K562 (cell line): ENCODE results near the gene NRM. TPM values are rescaled to one million over a fixed set of nuclear protein-coding genes. Genes with fewer than 3 reads are reported as not detected.

Experiments used
- ATAC-seq: fragments of 200-7000 bp; cut with Tn5 transposase; 3 replicates; pipeline ENCODE4 v1.9.1; 2020; ENCODE audit warnings: moderate library complexity
- BruUV-seq: library from RNA; stranded (reverse); fragments of 400-500 nt; replicated peaks from 2 replicates; lab custom pipeline; 2021; lab: Mats Ljungman, UMichigan
- CTCF ChIA-PET: fragments of 300-600 bp; formaldehyde crosslinking; extraction: SDS; loops from one replicate; lab custom pipeline; 2021; ENCODE audit warnings: low intra/inter-chr PET ratio; lab: Yijun Ruan, JAX
- POLR2A ChIA-PET: fragments of 300-600, 350-650 bp; sonication (Branson Sonifier 250); formaldehyde crosslinking; extraction: SDS; loops from one replicate; lab custom pipeline; 2021; ENCODE audit warnings: antibody characterized with exemption, inconsistent platforms; lab: Yijun Ruan, JAX
- DNase-seq, 4 experiments: peaks; one replicate each; pipeline versions ENCODE4 v3.0.0 to v3.0.0-alpha.2; 2011 to 2018; ENCODE audit warnings: low spot score in 3 of 4, mixed read lengths in 3 of 4; ENCODE audit errors: extremely low read depth in 1 of 4
- FAIRE-seq: peaks from 2 replicates; lab custom pipeline; 2011; peaks lifted over from hg19 to GRCh38; lab: Jason Lieb, UNC
- H2AFZ ChIP-seq: 2 replicates; pipeline ENCODE4 v1.6.0; 2011; ENCODE audit warnings: low read depth, low read length, control low read depth, inconsistent platforms
- H3K27ac ChIP-seq: fragments of 200-600 bp; 3 replicates; pipeline ENCODE4 v1.8.0; 2011; ENCODE audit warnings: low read depth, mild to moderate bottlenecking, control low read depth, inconsistent platforms, low read length, moderate library complexity, mixed read lengths; ENCODE audit errors: extremely low read depth
- H3K27me3 ChIP-seq, 2 experiments: fragments of 300-600 bp in 1 of 2; 2 replicates in 1 of 2; 3 replicates in 1 of 2; pipeline versions ENCODE4 v1.6.0 to v1.8.0; 2011; ENCODE audit warnings: inconsistent platforms in 2 of 2, low read length in 2 of 2, mild to moderate bottlenecking in 1 of 2, mixed read lengths in 1 of 2, moderate library complexity in 1 of 2; ENCODE audit not compliant: control insufficient read depth in 2 of 2, insufficient read depth in 2 of 2
- H3K36me3 ChIP-seq: fragments of 300-600 bp; 3 replicates; pipeline ENCODE4 v1.8.0; 2011; ENCODE audit warnings: mild to moderate bottlenecking, low read length, inconsistent platforms; ENCODE audit not compliant: control insufficient read depth, insufficient read depth
- H3K4me1 ChIP-seq, 2 experiments: fragments of 200-600 bp in 1 of 2; replicated peaks in 1 of 2; 2 replicates in 1 of 2; 3 replicates in 1 of 2; pipeline versions ENCODE4 v1.5.1 to v1.8.0; 2011; ENCODE audit warnings: inconsistent platforms in 2 of 2, low read length in 2 of 2, mild to moderate bottlenecking in 1 of 2, mixed read lengths in 1 of 2, moderate library complexity in 1 of 2; ENCODE audit not compliant: control insufficient read depth in 2 of 2, insufficient read depth in 2 of 2
- H3K4me2 ChIP-seq: 2 replicates; pipeline ENCODE4 v1.6.1; 2011; ENCODE audit warnings: low read length, control low read depth, inconsistent platforms, mixed read lengths; ENCODE audit not compliant: insufficient read depth
- H3K4me3 ChIP-seq: fragments of 200-600 bp; sonication (generic), shearing (Covaris generic); 2 replicates; pipeline ENCODE4 v1.5.1; 2016; ENCODE audit warnings: control low read depth, inconsistent platforms
- H3K79me2 ChIP-seq: fragments of 200-600 bp; 3 replicates; pipeline ENCODE4 v1.8.0; 2011; ENCODE audit warnings: low read length, inconsistent platforms; ENCODE audit not compliant: control insufficient read depth, insufficient read depth
- H3K9ac ChIP-seq, 2 experiments: 2 replicates each; pipeline versions ENCODE4 v1.6.0 to v1.6.1; 2011; ENCODE audit warnings: low read depth in 2 of 2, low read length in 2 of 2, control low read depth in 1 of 2, inconsistent platforms in 1 of 2, mild to moderate bottlenecking in 1 of 2, mixed read lengths in 1 of 2; ENCODE audit not compliant: insufficient read depth in 1 of 2
- H3K9me1 ChIP-seq: one replicate; pipeline ENCODE4 v1.6.0; 2011; ENCODE audit warnings: inconsistent platforms, mild to moderate bottlenecking, low read length, moderate library complexity; ENCODE audit not compliant: control insufficient read depth, insufficient read depth
- H3K9me3 ChIP-seq: replicated peaks from 2 replicates; pipeline ENCODE4 v1.5.1; 2011; ENCODE audit warnings: low read depth, low read length, inconsistent platforms; ENCODE audit not compliant: control insufficient read depth, insufficient read depth
- H4K20me1 ChIP-seq: replicated peaks from 2 replicates; pipeline ENCODE4 v1.6.1; 2011; ENCODE audit warnings: low read length, inconsistent platforms, mixed read lengths; ENCODE audit not compliant: control insufficient read depth, insufficient read depth
- ARID2 ChIP-seq: fragments of 450-650 bp; IDR thresholded peaks from 2 replicates; pipeline ENCODE4 v1.6.1; 2017; ENCODE audit warnings: antibody characterized with exemption, mild to moderate bottlenecking
- CCNT2 ChIP-seq: IDR thresholded peaks from 2 replicates; pipeline ENCODE4 v1.6.1; 2011; ENCODE audit warnings: borderline replicate concordance, low read depth, mild to moderate bottlenecking, moderate library complexity, mixed read lengths, low read length; ENCODE audit not compliant: insufficient read length; ENCODE audit errors: extremely low read depth
- EGR1 ChIP-seq: fragments of 450-650 bp; conservative IDR thresholded peaks from 2 replicates; pipeline ENCODE4 v1.6.1; 2017; ENCODE audit warnings: mild to moderate bottlenecking
- ETV1 ChIP-seq: fragments of 450-650 bp; conservative IDR thresholded peaks from 2 replicates; pipeline ENCODE4 v1.6.1; 2016; ENCODE audit warnings: missing genetic modification characterization, control low read depth, low read depth, missing compliant biosample characterization
- GATA2 ChIP-seq: sonication (generic); formaldehyde crosslinking; IDR thresholded peaks from 2 replicates; pipeline ENCODE4 v1.4.0; 2020; ENCODE audit warnings: mild to moderate bottlenecking, missing genetic modification reagents
- HOXB6 ChIP-seq: fragments of 250-450 bp; sonication (Bioruptor Pico); IDR thresholded peaks from 2 replicates; pipeline ENCODE4 v1.5.1; 2022; ENCODE audit warnings: mild to moderate bottlenecking, borderline replicate concordance
- KAT8 ChIP-seq: fragments of 450-650 bp; IDR thresholded peaks from 2 replicates; pipeline ENCODE4 v1.6.1; 2016; ENCODE audit warnings: low read depth, mild to moderate bottlenecking
- MEIS2 ChIP-seq: fragments of 450-650 bp; IDR thresholded peaks from 2 replicates; pipeline ENCODE4 v1.6.1; 2014; ENCODE audit warnings: mild to moderate bottlenecking; ENCODE audit not compliant: partially characterized antibody
- NONO ChIP-seq, 2 experiments: fragments of 200-400 bp in 1 of 2; fragments of 450-650 bp in 1 of 2; formaldehyde crosslinking in 1 of 2; IDR thresholded peaks; 2 replicates each; pipeline ENCODE4 v1.6.1; 2017; ENCODE audit warnings: low read depth in 2 of 2, mild to moderate bottlenecking in 2 of 2, moderate library complexity in 2 of 2, low read length in 1 of 2
- PCBP2 ChIP-seq: fragments of 200-400 bp; formaldehyde crosslinking; IDR thresholded peaks from 2 replicates; pipeline ENCODE4 v1.6.1; 2018; ENCODE audit warnings: low read length, low read depth, mild to moderate bottlenecking, moderate library complexity; ENCODE audit not compliant: poor library complexity, severe bottlenecking
- POLR2B ChIP-seq: fragments of 450-650 bp; IDR thresholded peaks from 2 replicates; pipeline ENCODE4 v1.6.1; 2018; ENCODE audit warnings: low read depth; ENCODE audit not compliant: partially characterized antibody
- SMAD2 ChIP-seq: fragments of 150-350 bp; IDR thresholded peaks from 2 replicates; pipeline ENCODE4 v1.6.1; 2014; ENCODE audit warnings: low read depth, mild to moderate bottlenecking, low read length
- ZNF316 ChIP-seq: fragments of 450-650 bp; IDR thresholded peaks from 2 replicates; pipeline ENCODE4 v1.6.1; 2016
- WGBS: fragments of 100-300 bp; shearing (Covaris generic); methylation state at CpG from one replicate; pipeline ENCODE4 v1.1.6; 2016; ENCODE audit warnings: low coverage, mixed read lengths; ENCODE audit not compliant: insufficient coverage; ENCODE audit errors: missing lambda C conversion rate; 5-methylcytosine and 5-hydroxymethylcytosine counted together
- in situ Hi-C: fragments of 300-500 bp; cut with MboI; formaldehyde crosslinking; loops from 4 replicates; pipeline ENCODE4 v1.15.0; 2018; ENCODE audit warnings: inconsistent platforms, mixed read lengths
- intact Hi-C: fragments of 100-400 bp; cut with micrococcal nuclease; formaldehyde crosslinking; loops from 2 replicates; pipeline ENCODE4 v1.14.2; 2022
- polyA plus RNA-seq, 8 experiments: library from polyadenylated mRNA; depleted of rRNA in 4 of 8; stranded (reverse) in 5 of 8; unstranded in 3 of 8; fragments of >200 nt; fragmentation: Nextera tagmentation in 2 of 8; fragmentation: Illumina TruSeq in 1 of 8; extraction: Ambion mirVana in 2 of 8; extraction: Trizol in 1 of 8; gene quantifications; 2 replicates each; pipeline versions ENCODE4 v1.2.1 to v1.2.3, GENCODE V29; 2011 to 2014; ENCODE audit warnings: inconsistent platforms in 1 of 8, missing spikeins in 1 of 8
- total RNA-seq, 7 experiments: library from RNA; depleted of rRNA in 6 of 7; stranded (reverse); fragments of >200 nt in 6 of 7; fragmentation: Illumina TruSeq in 2 of 7; extraction: Trizol in 2 of 7; gene quantifications; 2 replicates each; pipeline versions ENCODE4 v1.2.1 to v1.2.3, GENCODE V29; 2011 to 2021; ENCODE audit warnings: low replicate concordance in 1 of 7
- TF ChIP-seq, protein P1 (sequence below): fragments of 450-650 bp; formaldehyde crosslinking; IDR thresholded peaks from 2 replicates; pipeline ENCODE4 v1.4.0; 2022; ENCODE audit warnings: missing genetic modification characterization
- TF ChIP-seq, protein P2 (sequence below), 2 experiments: fragments of 450-650 bp; conservative IDR thresholded peaks; 2 replicates each; pipeline ENCODE4 v1.6.1; 2017; ENCODE audit warnings: mild to moderate bottlenecking in 2 of 2, moderate library complexity in 2 of 2
- TF ChIP-seq, protein P3 (sequence below): fragments of 250-450 bp; sonication (Bioruptor Pico); IDR thresholded peaks from 2 replicates; pipeline ENCODE4 v1.4.0; 2020

NRM gene
- total and polyA plus RNA-seq, 9 of the 15 experiments (the other 6 are each of a cell fraction or from before 2014, with no cell fraction given), result 9.7 to 58.2 (median 18.1) TPM

DNA sequence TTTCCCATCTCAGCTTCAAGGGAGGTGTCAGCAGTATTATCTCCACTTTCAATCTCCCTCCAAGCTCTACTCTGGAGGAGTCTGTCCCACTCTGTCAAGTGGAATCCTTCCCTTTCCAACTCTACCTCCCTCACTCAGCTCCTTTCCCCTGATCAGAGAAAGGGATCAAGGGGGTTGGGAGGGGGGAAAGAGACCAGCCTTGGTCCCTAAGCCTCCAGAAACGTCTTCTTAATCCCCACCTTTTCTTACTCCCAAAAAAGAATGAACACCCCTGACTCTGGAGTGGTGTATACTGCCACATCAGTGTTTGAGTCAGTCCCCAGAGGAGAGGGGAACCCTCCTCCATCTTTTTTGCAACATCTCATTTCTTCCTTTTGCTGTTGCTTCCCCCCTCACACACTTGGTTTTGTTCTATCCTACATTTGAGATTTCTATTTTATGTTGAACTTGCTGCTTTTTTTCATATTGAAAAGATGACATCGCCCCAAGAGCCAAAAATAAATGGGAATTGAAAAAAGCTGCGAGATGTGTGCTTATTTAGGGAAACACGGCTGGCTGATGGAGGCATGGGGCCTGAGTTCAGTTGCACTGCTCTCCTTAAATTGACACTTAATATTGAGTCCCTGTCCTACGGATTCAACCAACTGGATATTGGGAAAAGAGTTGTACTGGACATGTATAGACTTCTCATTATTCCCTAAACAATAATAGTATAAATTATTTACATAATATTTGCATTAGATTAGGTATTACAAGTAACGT is 34.3 kb upstream of the NRM start:
- Histone ChIP-seq H2AFZ (no peak overlapping the region), H3K9ac (no peak overlapping the region), H3K4me1 (peaks cover 14 to 18% of the 10 kb centered on the region in 2 experiments; a peak in 4 of 5 replicates), H3K27ac (no peak overlapping the region; the same call in 2 of the 3 replicates), H3K36me3 (peaks cover 74% of the 10 kb centered on the region), H3K4me2 (no peak overlapping the region), H4K20me1 (peaks cover 44% of the 10 kb centered on the region), H3K79me2 (peaks cover 59% of the 10 kb centered on the region), H3K4me3 (no peak overlapping the region), H3K9me1 (peaks cover 4% of the 10 kb centered on the region), H3K9me3 (no peaks in the 10 kb centered on the region), H3K27me3 (no peaks in the 10 kb centered on the region)
- WGBS, result 47% methylated on average over 6 of the region's 6 CpGs
- POLR2A ChIA-PET, result interaction anchor here (0.6 to 27.1 kb wide), 11 partner anchors 11 to 189 kb away, joined by 3 to 524 read pairs (median 3); partner anchors contain the start of genes FLOT1 and NRM
- no peak for FAIRE-seq
- peak in 1 of 4 experiments; percentile 50 for DNase-seq
- in situ Hi-C loops, result loop anchor here (5.0 to 10.0 kb wide), 2 partner anchors 50 to 243 kb away; partner anchors contain the start of gene DHX16
- CTCF ChIA-PET, result interaction anchor here (0.6 to 1.4 kb wide), 2 partner anchors 16 to 46 kb away, joined by 3 to 6 read pairs; no protein-coding TSS in a partner anchor
- no TSS peak for BruUV-seq
- ATAC-seq, result peak; percentile 0
- intact Hi-C loops, result no loop called here
- TF ChIP-seq POLR2B (peak; percentile 39), SMAD2 (no peak), EGR1 (0 out of 2 replicates have a peak, but pooled peaks have one; percentile 4), ARID2 (no peak), CCNT2 (no peak), NONO (IDR thresholded peaks at IDR 0.05; ENCODE audit: low read depth in 2 of 2, low read length in 1 of 2) (no peak), PCBP2 (no peak), KAT8 (no peak), HOXB6 (no peak), GATA2 (CRISPR knock-in tag) (peak; percentile 46; the same call in 1 of the 2 replicates), ETV1 (tag) (no peak), MEIS2 (no peak), ZNF316 (no peak)
- TF ChIP-seq, protein P1, sequence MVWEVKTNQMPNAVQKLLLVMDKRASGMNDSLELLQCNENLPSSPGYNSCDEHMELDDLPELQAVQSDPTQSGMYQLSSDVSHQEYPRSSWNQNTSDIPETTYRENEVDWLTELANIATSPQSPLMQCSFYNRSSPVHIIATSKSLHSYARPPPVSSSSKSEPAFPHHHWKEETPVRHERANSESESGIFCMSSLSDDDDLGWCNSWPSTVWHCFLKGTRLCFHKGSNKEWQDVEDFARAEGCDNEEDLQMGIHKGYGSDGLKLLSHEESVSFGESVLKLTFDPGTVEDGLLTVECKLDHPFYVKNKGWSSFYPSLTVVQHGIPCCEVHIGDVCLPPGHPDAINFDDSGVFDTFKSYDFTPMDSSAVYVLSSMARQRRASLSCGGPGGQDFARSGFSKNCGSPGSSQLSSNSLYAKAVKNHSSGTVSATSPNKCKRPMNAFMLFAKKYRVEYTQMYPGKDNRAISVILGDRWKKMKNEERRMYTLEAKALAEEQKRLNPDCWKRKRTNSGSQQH, result peak; percentile 63; the same call in 1 of the 2 replicates
- TF ChIP-seq, protein P2, sequence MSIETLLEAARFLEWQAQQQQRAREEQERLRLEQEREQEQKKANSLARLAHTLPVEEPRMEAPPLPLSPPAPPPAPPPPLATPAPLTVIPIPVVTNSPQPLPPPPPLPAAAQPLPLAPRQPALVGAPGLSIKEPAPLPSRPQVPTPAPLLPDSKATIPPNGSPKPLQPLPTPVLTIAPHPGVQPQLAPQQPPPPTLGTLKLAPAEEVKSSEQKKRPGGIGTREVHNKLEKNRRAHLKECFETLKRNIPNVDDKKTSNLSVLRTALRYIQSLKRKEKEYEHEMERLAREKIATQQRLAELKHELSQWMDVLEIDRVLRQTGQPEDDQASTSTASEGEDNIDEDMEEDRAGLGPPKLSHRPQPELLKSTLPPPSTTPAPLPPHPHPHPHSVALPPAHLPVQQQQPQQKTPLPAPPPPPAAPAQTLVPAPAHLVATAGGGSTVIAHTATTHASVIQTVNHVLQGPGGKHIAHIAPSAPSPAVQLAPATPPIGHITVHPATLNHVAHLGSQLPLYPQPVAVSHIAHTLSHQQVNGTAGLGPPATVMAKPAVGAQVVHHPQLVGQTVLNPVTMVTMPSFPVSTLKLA (conservative IDR thresholded peaks at IDR 0.05), result peak in 1 of 2 experiments; percentile 17; a peak in 1 of 4 replicates
- TF ChIP-seq, protein P3, sequence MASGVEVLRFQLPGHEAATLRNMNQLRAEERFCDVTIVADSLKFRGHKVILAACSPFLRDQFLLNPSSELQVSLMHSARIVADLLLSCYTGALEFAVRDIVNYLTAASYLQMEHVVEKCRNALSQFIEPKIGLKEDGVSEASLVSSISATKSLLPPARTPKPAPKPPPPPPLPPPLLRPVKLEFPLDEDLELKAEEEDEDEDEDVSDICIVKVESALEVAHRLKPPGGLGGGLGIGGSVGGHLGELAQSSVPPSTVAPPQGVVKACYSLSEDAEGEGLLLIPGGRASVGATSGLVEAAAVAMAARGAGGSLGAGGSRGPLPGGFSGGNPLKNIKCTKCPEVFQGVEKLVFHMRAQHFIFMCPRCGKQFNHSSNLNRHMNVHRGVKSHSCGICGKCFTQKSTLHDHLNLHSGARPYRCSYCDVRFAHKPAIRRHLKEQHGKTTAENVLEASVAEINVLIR (CRISPR knock-in tag), result no peak
